BE2C (cell line): Measurements from ENCODE around the gene HYAL2.

Source experiments
- DNase-seq: peaks from one replicate; pipeline ENCODE4 v3.0.0-alpha.2; 2020
- H3K27me3 ChIP-seq: fragments of 250-450 bp; sonication (Bioruptor Pico); 2 replicates; pipeline ENCODE4 v1.5.1; 2020; ENCODE audit warnings: mild to moderate bottlenecking
- H3K36me3 ChIP-seq: fragments of 250-450 bp; sonication (Bioruptor Pico); 2 replicates; pipeline ENCODE4 v1.5.1; 2020; ENCODE audit warnings: mild to moderate bottlenecking
- H3K4me1 ChIP-seq: fragments of 250-450 bp; sonication (Bioruptor Pico); 2 replicates; pipeline ENCODE4 v1.5.1; 2020
- H3K4me3 ChIP-seq: 2 replicates; pipeline ENCODE4 v1.5.1; 2011; ENCODE audit warnings: low read depth, low read length
- H3K9me3 ChIP-seq: fragments of 250-450 bp; sonication (Bioruptor Pico); 2 replicates; pipeline ENCODE4 v1.5.1; 2020
- CTCF ChIP-seq: IDR thresholded peaks from 2 replicates; pipeline ENCODE4 v1.5.1; 2012; ENCODE audit warnings: mild to moderate bottlenecking, low read depth, low read length

HYAL2 gene

GRCh38 chr3:50347187-50347813 is 24.8 kb upstream of the HYAL2 start:
- H3K9me3 ChIP-seq, result no peaks in the 10 kb centered on the region
- H3K4me3 ChIP-seq, result no peak overlapping the region
- no peaks in the 10 kb centered on the region for H3K27me3 ChIP-seq
- peak; percentile 52 for TF ChIP-seq CTCF
- peaks cover 3% of the 10 kb centered on the region; the same call in 1 of the 2 replicates for H3K4me1 ChIP-seq
- peaks cover 9% of the 10 kb centered on the region for H3K36me3 ChIP-seq
- peak; percentile 70 for DNase-seq

GRCh38 chr3:50345586-50346234 is 23.2 kb upstream of the HYAL2 start, which contains the start of gene ZMYND10:
Gene ZMYND10 (minus strand): TSS chr3:50345732. CDS start chr3:50345579, 153 bp downstream.
- TF ChIP-seq CTCF, result no peak
- H3K4me3 ChIP-seq, result peak within 1 kb of the TSS; percentile 48

GRCh38 chr3:50345008-50345407 is 22.5 kb upstream of the HYAL2 start:
- DNase-seq, result no peak
- peak overlapping the region; percentile 48; the same call in 1 of the 2 replicates for H3K4me3 ChIP-seq
- H3K36me3 ChIP-seq, result peaks cover 9% of the 10 kb centered on the region
- no peaks in the 10 kb centered on the region for H3K27me3 ChIP-seq
- no peak for TF ChIP-seq CTCF
- no peaks in the 10 kb centered on the region for H3K9me3 ChIP-seq
- H3K4me1 ChIP-seq, result no peaks in the 10 kb centered on the region

More at GRCh38 chr3:50345586-50346234, 23.2 kb upstream of the HYAL2 start, which contains the start of gene ZMYND10:
- Histone ChIP-seq H3K4me1 (no peaks in the 10 kb centered on the region), H3K27me3 (no peaks in the 10 kb centered on the region), H3K36me3 (peaks cover 9% of the 10 kb centered on the region), H3K9me3 (no peaks in the 10 kb centered on the region)
- peak; percentile 67 for DNase-seq

GRCh38 chr3:50342813-50343633 is 20.5 kb upstream of the HYAL2 start:
- H3K27me3 ChIP-seq, result no peaks in the 10 kb centered on the region
- H3K36me3 ChIP-seq, result peaks cover 4% of the 10 kb centered on the region
- H3K9me3 ChIP-seq, result no peaks in the 10 kb centered on the region
- peaks cover 2% of the 10 kb centered on the region; the same call in 1 of the 2 replicates for H3K4me1 ChIP-seq
- TF ChIP-seq CTCF, result no peak
- no peak for DNase-seq
- H3K4me3 ChIP-seq, result no peak overlapping the region

- Histone ChIP-seq H3K27me3 (no peaks in the 10 kb centered on the region), H3K36me3 (no peaks in the 10 kb centered on the region), H3K4me3 (no peak overlapping the region), H3K4me1 (peaks cover 3% of the 10 kb centered on the region; the same call in 1 of the 2 replicates), H3K9me3 (no peaks in the 10 kb centered on the region)
- no peak for TF ChIP-seq CTCF
- DNase-seq, result no peak
Measured at GRCh38 chr3:50341996-50342650, 19.6 kb upstream of the HYAL2 start.
